Measurements from ENCODE around the gene TCF7L1. TPM values are rescaled to one million over a fixed set of nuclear protein-coding genes. Genes with fewer than 3 reads are reported as not detected.

Gene TCF7L1
- total and polyA plus RNA-seq, 2 donors (not counting 3 experiments of a cell fraction or from before 2014, with no cell fraction given), result 9.6 to 17.4 TPM

DNA sequence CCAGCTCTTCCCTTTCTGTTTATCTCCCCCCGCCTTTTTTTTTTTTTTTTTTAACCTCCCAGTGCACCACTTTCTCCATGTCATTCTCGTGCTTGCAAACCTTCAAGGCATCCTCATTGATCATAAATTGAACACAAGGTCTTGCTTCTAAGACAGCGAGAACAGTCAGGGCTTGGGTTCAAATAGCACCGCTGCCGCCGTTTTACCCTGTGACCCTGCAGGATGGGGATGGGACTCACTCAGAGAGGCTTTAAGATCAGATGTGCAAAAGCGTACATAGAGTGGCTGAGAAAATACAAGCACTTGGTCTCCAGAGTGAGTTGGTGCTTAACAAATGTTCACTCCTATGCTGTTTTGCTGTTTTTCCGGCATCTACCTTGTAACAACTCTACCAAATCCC is 93.6 kb downstream of the TCF7L1 start:
- H3K4me3 ChIP-seq (replicated peaks in 1 of 3; ENCODE audit: insufficient read depth in 1 of 3, low read depth in 1 of 3, low read length in 3 of 3), result no peak overlapping the region
- no peak overlapping the region for H3K27ac ChIP-seq (ENCODE audit: insufficient read depth, low read depth, low read length)
- CTCF ChIA-PET, result interaction anchor here (1.0 kb wide), 1 partner anchor 58 kb away, joined by 3 read pairs; no protein-coding TSS in a partner anchor
- H2AFZ ChIP-seq (ENCODE audit: low read depth, low read length), result no peak overlapping the region
- intact Hi-C loops (cut with micrococcal nuclease), result no loop called here
- POLR2A ChIA-PET, result no interaction called here
- H3K27me3 ChIP-seq (ENCODE audit: control insufficient read depth in 2 of 2, insufficient read depth in 2 of 2, low read length in 2 of 2), result peaks cover 0 to 6% of the 10 kb centered on the region in 2 experiments
- no peak overlapping the region for H3K4me2 ChIP-seq (ENCODE audit: insufficient read depth, low read length)
- DNase-seq (ENCODE audit: low read depth, low spot score) (no peak), FAIRE-seq (no peak)
- H3K9me3 ChIP-seq (replicated peaks; ENCODE audit: control insufficient read depth, insufficient read depth, low read length), result no peaks in the 10 kb centered on the region
- BruUV-seq (replicated peaks), result no TSS peak
- H3K4me1 ChIP-seq (ENCODE audit: control insufficient read depth, extremely low read depth, insufficient read depth, low read length), result no peaks in the 10 kb centered on the region
- no peaks in the 10 kb centered on the region for H3K36me3 ChIP-seq (ENCODE audit: control insufficient read depth in 2 of 2, extremely low read depth in 1 of 2, insufficient read depth in 2 of 2, low read length in 2 of 2)
- dilution Hi-C loops (cut with MboI; ENCODE audit: extremely low pct_ligation_motif_present, low sequenced_read_pairs), result no loop called here
- TF ChIP-seq POLR2AphosphoS5 (IDR thresholded peaks at IDR 0.05; ENCODE audit: insufficient read depth, low read depth, low read length) (no peak), FOS (IDR thresholded peaks at IDR 0.05; ENCODE audit: borderline replicate concordance, insufficient read depth, low read length) (no peak), GATA2 (IDR thresholded peaks at IDR 0.05; ENCODE audit: insufficient read depth, insufficient read length, low read depth, low read length) (no peak), POLR2A (IDR thresholded peaks at IDR 0.05; ENCODE audit: low read depth, low read length) (no peak), JUN (IDR thresholded peaks at IDR 0.05; ENCODE audit: borderline replicate concordance, insufficient read depth, insufficient read length, low read depth) (no peak)
- TF ChIP-seq, protein P1, sequence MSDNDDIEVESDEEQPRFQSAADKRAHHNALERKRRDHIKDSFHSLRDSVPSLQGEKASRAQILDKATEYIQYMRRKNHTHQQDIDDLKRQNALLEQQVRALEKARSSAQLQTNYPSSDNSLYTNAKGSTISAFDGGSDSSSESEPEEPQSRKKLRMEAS (IDR thresholded peaks at IDR 0.05; ENCODE audit: insufficient read depth, insufficient read length), result no peak
- TF ChIP-seq, protein P2, sequence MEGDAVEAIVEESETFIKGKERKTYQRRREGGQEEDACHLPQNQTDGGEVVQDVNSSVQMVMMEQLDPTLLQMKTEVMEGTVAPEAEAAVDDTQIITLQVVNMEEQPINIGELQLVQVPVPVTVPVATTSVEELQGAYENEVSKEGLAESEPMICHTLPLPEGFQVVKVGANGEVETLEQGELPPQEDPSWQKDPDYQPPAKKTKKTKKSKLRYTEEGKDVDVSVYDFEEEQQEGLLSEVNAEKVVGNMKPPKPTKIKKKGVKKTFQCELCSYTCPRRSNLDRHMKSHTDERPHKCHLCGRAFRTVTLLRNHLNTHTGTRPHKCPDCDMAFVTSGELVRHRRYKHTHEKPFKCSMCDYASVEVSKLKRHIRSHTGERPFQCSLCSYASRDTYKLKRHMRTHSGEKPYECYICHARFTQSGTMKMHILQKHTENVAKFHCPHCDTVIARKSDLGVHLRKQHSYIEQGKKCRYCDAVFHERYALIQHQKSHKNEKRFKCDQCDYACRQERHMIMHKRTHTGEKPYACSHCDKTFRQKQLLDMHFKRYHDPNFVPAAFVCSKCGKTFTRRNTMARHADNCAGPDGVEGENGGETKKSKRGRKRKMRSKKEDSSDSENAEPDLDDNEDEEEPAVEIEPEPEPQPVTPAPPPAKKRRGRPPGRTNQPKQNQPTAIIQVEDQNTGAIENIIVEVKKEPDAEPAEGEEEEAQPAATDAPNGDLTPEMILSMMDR (IDR thresholded peaks at IDR 0.05; ENCODE audit: extremely low read depth in 1 of 2, insufficient read depth in 1 of 2, low read depth in 1 of 2, low read length in 2 of 2), result no peak
- no peak overlapping the region for H3K9ac ChIP-seq (replicated peaks; ENCODE audit: extremely low read depth, insufficient read depth, low read length)
- H3K79me2 ChIP-seq (ENCODE audit: control insufficient read depth, insufficient read depth, low read length), result no peaks in the 10 kb centered on the region
- H4K20me1 ChIP-seq (replicated peaks; ENCODE audit: control insufficient read depth, extremely low read depth, insufficient read depth, low read length), result peaks cover 2% of the 10 kb centered on the region
- H3K9me1 ChIP-seq (replicated peaks; ENCODE audit: control insufficient read depth, extremely low read depth, insufficient read depth, low read length), result no peaks in the 10 kb centered on the region

Measured in endothelial cell of umbilical vein (primary cell).